Measurements from ENCODE around the gene NPL. TPM values are rescaled to one million over a fixed set of nuclear protein-coding genes. Genes with fewer than 3 reads are reported as not detected.

The NPL gene
- total RNA-seq, 1 donor from 2014 or later: 9.1 TPM

GRCh38 chr1:182826892-182827291 lies 37.3 kb downstream of the NPL start:
- Mint-ChIP-seq H3K27ac (ENCODE audit: unreplicated experiment) (no peak overlapping the region), H3K4me3 (no peak overlapping the region), H3K9me3 (no peaks in the 10 kb centered on the region), H3K36me3 (ENCODE audit: low read depth) (peaks cover 2% of the 10 kb centered on the region), H3K27me3 (ENCODE audit: low read depth) (no peaks in the 10 kb centered on the region), H3K4me1 (peaks cover 7% of the 10 kb centered on the region)
- DNase-seq (ENCODE audit: low read depth, low spot score): no peak
- no peak for TF ChIP-seq CTCF (conservative IDR thresholded peaks at IDR 0.05)

GRCh38 chr1:182829285-182829932 lies 39.8 kb downstream of the NPL start:
- no peak for TF ChIP-seq CTCF (conservative IDR thresholded peaks at IDR 0.05)
- Mint-ChIP-seq H3K36me3 (ENCODE audit: low read depth) (peaks cover 2% of the 10 kb centered on the region), H3K4me3 (no peak overlapping the region), H3K9me3 (no peaks in the 10 kb centered on the region), H3K27ac (ENCODE audit: unreplicated experiment) (no peak overlapping the region), H3K27me3 (ENCODE audit: low read depth) (no peaks in the 10 kb centered on the region), H3K4me1 (peaks cover 17% of the 10 kb centered on the region)
- no peak for DNase-seq (ENCODE audit: low read depth, low spot score)

- no peak for DNase-seq (ENCODE audit: low read depth, low spot score)
- Mint-ChIP-seq H3K4me3 (peak overlapping the region; percentile 5), H3K27ac (ENCODE audit: unreplicated experiment) (no peak overlapping the region), H3K27me3 (ENCODE audit: low read depth) (no peaks in the 10 kb centered on the region), H3K9me3 (no peaks in the 10 kb centered on the region), H3K36me3 (ENCODE audit: low read depth) (no peaks in the 10 kb centered on the region), H3K4me1 (peaks cover 29% of the 10 kb centered on the region)
- no peak for TF ChIP-seq CTCF (conservative IDR thresholded peaks at IDR 0.05)
These were observed 43.7 kb downstream of the NPL start for GRCh38 chr1:182833271-182833670.

GRCh38 chr1:182834326-182834725 lies 44.8 kb downstream of the NPL start:
- Mint-ChIP-seq H3K9me3 (no peaks in the 10 kb centered on the region), H3K4me1 (peaks cover 34% of the 10 kb centered on the region), H3K4me3 (peak overlapping the region; percentile 44), H3K27ac (ENCODE audit: unreplicated experiment) (no peak overlapping the region), H3K36me3 (ENCODE audit: low read depth) (peaks cover 2% of the 10 kb centered on the region), H3K27me3 (ENCODE audit: low read depth) (no peaks in the 10 kb centered on the region)
- no peak for TF ChIP-seq CTCF (conservative IDR thresholded peaks at IDR 0.05)
- no peak for DNase-seq (ENCODE audit: low read depth, low spot score)

- peak overlapping the region; percentile 23 for H3K4me3 Mint-ChIP-seq
- peaks cover 5% of the 10 kb centered on the region for H3K27me3 Mint-ChIP-seq (ENCODE audit: low read depth)
- DNase-seq (ENCODE audit: low read depth, low spot score): no peak
- H3K27ac Mint-ChIP-seq (ENCODE audit: unreplicated experiment): no peak overlapping the region
- H3K36me3 Mint-ChIP-seq (ENCODE audit: low read depth): peaks cover 12% of the 10 kb centered on the region
- TF ChIP-seq CTCF (conservative IDR thresholded peaks at IDR 0.05): no peak
- no peaks in the 10 kb centered on the region for H3K9me3 Mint-ChIP-seq
- H3K4me1 Mint-ChIP-seq: peaks cover 38% of the 10 kb centered on the region
These were observed 46.2 kb downstream of the NPL start for GRCh38 chr1:182835806-182836205.

Data from neural crest cell (in vitro differentiated cells).